ENCODE measurements around the gene DDA1. TPM values are rescaled to one million over a fixed set of nuclear protein-coding genes. Genes with fewer than 3 reads are reported as not detected.
"Not testable (repeated sequence)": the region's sequence is repeated elsewhere in the genome, so short reads cannot be mapped to it uniquely, and the experiment has no call there.

Gene DDA1
- total RNA-seq, 1 donor: 16.8 TPM

DNA sequence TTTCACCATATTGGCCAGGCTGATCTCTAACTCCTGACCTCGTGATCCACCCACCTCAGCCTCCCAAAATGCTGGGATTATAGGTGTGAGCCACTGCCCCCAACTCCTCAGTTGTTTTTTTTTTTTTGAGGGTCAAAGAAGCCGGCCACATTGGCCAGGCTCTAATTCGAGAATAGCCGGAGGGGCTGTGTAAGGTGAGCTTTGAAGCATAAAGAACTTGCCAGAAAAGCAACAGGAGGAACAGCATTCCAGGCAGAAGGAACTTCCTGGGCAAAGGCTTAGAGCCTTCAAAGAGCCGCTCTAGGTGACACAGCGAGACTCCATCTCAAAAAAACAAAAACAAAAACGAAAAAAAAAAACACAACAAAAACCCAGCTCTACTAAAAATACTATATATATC is 43.3 kb upstream of the DDA1 start:
- no peak overlapping the region for H3K4me3 ChIP-seq (ENCODE audit: low read depth, low read length)
- DNase-seq (ENCODE audit: low read depth): no peak
- TF ChIP-seq, protein P1, sequence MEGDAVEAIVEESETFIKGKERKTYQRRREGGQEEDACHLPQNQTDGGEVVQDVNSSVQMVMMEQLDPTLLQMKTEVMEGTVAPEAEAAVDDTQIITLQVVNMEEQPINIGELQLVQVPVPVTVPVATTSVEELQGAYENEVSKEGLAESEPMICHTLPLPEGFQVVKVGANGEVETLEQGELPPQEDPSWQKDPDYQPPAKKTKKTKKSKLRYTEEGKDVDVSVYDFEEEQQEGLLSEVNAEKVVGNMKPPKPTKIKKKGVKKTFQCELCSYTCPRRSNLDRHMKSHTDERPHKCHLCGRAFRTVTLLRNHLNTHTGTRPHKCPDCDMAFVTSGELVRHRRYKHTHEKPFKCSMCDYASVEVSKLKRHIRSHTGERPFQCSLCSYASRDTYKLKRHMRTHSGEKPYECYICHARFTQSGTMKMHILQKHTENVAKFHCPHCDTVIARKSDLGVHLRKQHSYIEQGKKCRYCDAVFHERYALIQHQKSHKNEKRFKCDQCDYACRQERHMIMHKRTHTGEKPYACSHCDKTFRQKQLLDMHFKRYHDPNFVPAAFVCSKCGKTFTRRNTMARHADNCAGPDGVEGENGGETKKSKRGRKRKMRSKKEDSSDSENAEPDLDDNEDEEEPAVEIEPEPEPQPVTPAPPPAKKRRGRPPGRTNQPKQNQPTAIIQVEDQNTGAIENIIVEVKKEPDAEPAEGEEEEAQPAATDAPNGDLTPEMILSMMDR (IDR thresholded peaks at IDR 0.05; ENCODE audit: insufficient read depth, low read depth, low read length): no peak

DNA sequence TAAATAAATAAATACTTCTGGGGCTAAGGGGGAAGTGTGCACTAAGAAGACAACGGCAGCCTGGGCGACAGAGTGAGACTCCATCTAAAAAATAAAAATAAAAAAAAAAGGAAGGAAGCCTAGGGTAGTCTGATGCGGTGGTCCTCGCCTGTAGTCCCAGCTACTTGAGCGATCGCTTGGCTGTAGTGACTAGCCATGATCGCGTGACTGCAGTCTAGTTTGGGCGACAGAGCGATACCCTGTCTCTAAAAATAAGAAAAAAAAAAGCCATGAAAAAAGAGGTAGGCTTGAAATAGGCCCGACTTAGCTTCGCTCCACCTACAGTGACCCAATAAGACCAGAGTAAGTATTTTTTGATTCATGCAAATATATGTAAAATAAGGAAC is 42.8 kb upstream of the DDA1 start:
- no peak overlapping the region for H3K4me3 ChIP-seq (ENCODE audit: low read depth, low read length)
- DNase-seq (ENCODE audit: low read depth): no peak

DNA sequence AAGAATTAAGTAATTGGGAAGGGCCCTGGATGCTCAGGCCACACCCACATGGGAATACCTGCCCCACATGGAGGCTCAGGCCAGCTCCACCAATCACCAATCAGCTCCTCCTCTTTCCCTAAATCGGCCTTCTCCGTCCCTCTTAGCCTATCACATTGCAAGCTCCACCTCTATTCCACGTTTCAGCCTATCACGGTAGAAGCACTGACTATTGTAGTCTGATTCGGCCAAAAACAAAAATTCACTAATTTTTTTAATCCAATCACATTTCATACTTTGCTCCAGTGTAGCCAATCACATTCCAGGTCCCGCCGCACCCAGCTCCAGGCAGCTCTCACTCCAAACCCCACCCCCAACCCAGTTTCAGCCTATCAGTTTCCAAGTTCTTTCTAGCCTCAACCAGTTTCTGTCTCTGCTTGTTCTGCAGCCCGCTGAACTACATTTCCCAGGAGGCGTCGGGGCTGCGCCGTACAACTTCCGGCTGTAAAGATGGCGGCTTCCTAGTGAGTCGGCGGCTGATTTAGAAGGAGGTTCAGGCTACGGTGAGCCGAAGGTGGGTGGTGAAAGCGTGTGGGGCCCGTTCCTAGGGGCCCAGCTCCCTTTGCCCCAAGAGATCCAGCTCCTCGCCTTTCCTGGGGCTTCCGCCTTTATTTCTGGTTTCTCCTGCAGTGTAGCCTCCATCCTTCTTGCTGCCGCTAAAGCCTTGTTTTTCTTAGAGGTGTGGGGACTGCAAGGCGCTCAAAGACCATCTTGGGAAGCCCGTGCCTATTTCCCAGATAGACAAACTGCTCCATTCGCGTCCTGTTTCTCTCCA is 42.2 kb upstream of the DDA1 start, which contains the start of gene BABAM1:
Gene BABAM1 (plus strand): TSS at position 469 of the 814 bp plus-strand sequence. CDS start 1,364 bp downstream, outside the sequence.
- peak; percentile 99 for DNase-seq (ENCODE audit: low read depth)
- TF ChIP-seq, protein P1 (IDR thresholded peaks at IDR 0.05; ENCODE audit: insufficient read depth, low read depth, low read length): no peak
- H3K4me3 ChIP-seq (ENCODE audit: low read depth, low read length): peak within 1 kb of the TSS; percentile 93

More for the DNA sequence above, 42.8 kb upstream of the DDA1 start:
- TF ChIP-seq, protein P1 (IDR thresholded peaks at IDR 0.05; ENCODE audit: insufficient read depth, low read depth, low read length): no peak

DNA sequence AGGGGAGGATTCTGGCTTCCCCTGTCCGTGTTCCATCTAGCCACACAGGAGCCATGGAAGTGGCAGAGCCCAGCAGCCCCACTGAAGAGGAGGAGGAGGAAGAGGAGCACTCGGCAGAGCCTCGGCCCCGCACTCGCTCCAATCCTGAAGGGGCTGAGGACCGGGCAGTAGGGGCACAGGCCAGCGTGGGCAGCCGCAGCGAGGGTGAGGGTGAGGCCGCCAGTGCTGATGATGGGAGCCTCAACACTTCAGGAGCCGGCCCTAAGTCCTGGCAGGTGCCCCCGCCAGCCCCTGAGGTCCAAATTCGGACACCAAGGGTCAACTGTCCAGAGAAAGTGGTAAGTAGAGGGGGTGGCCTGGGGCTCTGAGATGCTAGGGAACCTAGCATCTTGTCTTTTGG is 40.6 kb upstream of the DDA1 start:
- no peak overlapping the region for H3K4me3 ChIP-seq (ENCODE audit: low read depth, low read length)
- TF ChIP-seq, protein P1 (IDR thresholded peaks at IDR 0.05; ENCODE audit: insufficient read depth, low read depth, low read length): no peak

DNA sequence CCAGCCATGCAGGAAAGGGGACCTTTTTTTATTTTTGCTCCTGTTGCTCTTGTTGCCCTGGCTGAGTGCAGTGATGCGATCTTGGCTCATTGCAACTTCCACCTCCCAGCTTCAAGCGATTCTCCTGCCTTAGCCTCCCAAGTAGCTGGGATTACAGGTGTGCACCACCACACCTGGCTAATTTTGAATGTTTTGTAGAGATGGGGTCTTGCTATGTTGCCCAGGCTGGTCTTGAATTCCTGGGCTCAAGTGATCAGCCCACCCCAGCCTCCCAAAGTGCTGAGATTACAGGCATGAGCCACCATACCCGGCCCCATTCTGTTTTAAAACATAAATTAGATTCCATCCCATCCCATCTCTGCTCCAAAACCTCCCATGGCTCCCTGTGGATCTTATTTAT is 34.5 kb upstream of the DDA1 start:
- DNase-seq (ENCODE audit: low read depth); H3K4me3 ChIP-seq (ENCODE audit: low read depth, low read length): not testable (repeated sequence)

More for the DNA sequence above, 40.6 kb upstream of the DDA1 start:
- DNase-seq (ENCODE audit: low read depth): no peak

DNA sequence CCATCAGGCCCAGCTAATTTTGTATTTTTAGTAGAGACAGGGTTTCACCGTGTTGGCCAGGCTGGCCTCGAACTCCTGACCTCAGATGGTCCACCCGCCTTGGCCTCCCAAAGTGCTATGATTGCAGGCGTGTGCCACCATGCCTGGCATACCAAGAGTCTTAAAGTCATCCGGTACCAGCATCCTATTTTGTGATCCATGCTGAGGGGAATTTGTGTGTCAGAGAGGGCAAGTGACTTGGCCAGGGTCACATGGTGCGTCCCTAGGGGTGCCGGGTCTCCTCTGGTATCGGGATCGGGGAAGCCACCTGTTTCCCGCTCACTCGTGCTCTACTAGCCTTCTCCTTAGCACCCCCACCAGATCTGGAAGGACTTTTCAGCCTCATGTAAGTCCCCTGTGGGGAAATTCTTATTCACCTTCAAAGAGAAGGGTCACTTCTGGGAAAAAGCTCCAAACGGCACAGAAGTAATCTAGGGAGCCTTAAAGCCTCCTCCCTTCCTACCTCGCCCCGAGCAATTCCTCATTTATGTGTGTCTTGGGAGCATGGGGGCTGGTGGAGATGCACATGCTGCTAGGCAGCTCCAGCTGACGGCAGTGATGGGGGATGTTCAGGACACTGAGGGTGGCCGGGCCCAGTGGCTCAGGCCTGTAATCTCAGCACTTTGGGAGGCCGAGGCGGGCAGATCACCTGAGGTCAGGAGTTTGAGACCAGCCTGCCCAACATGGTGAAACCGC is 33.8 kb upstream of the DDA1 start:
- no peak overlapping the region for H3K4me3 ChIP-seq (ENCODE audit: low read depth, low read length)
- TF ChIP-seq, protein P1 (IDR thresholded peaks at IDR 0.05; ENCODE audit: insufficient read depth, low read depth, low read length): no peak
- no peak for DNase-seq (ENCODE audit: low read depth)

DNA sequence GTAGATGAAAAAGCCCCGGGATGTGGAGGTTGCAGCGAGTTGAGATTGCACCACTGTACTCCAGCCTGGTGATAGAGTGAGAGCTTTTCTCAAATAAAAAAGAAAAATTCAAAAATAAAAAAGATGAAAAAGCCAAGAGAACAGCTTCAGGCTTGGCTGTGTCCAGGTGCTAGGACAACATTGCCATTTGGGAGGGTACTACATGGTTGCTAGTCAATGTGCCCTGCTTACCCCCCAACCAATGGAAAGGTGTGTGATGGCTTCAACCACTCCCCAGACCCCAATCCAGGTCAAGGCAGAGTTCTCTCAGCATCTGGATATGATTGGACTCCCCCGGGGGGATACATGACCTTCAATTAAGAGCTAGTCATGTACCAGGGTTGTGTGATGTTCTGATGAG is 29.9 kb upstream of the DDA1 start:
- DNase-seq (ENCODE audit: low read depth): no peak
- TF ChIP-seq, protein P1 (IDR thresholded peaks at IDR 0.05; ENCODE audit: insufficient read depth, low read depth, low read length): no peak

More for the DNA sequence above, 29.9 kb upstream of the DDA1 start:
- no peak overlapping the region for H3K4me3 ChIP-seq (ENCODE audit: low read depth, low read length)
